DND-41 (cell line): ENCODE measurements around the gene KIAA1586.
"Not testable (repeated sequence)": the region's sequence is repeated elsewhere in the genome, so short reads cannot be mapped to it uniquely, and the experiment has no call there.

Experiments used
- EZH2 ChIP-seq: IDR thresholded peaks from 3 replicates; pipeline ENCODE4 v1.6.1; 2012; ENCODE audit warnings: borderline replicate concordance, low read depth, mild to moderate bottlenecking, moderate library complexity, low read length, inconsistent platforms; ENCODE audit not compliant: severe bottlenecking
- TF ChIP-seq, protein P1 (sequence below): IDR thresholded peaks from 2 replicates; pipeline ENCODE4 v1.5.1; 2012; ENCODE audit warnings: borderline replicate concordance, low read length, moderate library complexity, mild to moderate bottlenecking; ENCODE audit not compliant: poor library complexity, severe bottlenecking; ENCODE audit errors: extremely low read depth

DNA sequence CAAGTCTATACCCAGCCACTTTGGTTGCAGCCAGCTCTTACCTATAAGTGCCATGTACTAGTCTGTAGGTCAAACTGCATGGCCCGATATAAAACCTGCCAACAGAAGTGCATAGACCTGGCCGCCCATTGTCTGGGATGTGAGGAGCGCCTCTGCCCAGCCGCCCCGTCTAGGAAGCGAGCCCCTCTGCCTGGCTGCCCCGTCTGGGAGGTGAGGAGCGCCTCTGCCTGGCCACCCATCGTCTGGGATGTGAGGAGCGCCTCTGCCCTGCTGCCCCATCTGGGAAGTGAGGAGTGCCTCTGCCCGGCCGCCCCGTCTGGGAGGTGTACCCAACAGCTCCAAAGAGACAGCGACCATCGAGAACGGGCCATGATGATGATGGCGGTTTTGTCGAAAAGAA, 46.7 kb upstream of the KIAA1586 start:
- TF ChIP-seq, protein P1, sequence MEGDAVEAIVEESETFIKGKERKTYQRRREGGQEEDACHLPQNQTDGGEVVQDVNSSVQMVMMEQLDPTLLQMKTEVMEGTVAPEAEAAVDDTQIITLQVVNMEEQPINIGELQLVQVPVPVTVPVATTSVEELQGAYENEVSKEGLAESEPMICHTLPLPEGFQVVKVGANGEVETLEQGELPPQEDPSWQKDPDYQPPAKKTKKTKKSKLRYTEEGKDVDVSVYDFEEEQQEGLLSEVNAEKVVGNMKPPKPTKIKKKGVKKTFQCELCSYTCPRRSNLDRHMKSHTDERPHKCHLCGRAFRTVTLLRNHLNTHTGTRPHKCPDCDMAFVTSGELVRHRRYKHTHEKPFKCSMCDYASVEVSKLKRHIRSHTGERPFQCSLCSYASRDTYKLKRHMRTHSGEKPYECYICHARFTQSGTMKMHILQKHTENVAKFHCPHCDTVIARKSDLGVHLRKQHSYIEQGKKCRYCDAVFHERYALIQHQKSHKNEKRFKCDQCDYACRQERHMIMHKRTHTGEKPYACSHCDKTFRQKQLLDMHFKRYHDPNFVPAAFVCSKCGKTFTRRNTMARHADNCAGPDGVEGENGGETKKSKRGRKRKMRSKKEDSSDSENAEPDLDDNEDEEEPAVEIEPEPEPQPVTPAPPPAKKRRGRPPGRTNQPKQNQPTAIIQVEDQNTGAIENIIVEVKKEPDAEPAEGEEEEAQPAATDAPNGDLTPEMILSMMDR: not testable (repeated sequence)
- TF ChIP-seq EZH2: not testable (repeated sequence)
